D721Med (cell line): Measurements from ENCODE around the gene DMRTB1.

ENCODE experiments used
- DNase-seq: peaks from one replicate; pipeline ENCODE4 v3.0.0; 2011; ENCODE audit warnings: low spot score; ENCODE audit not compliant: insufficient read length
- FAIRE-seq: peaks from 2 replicates; lab custom pipeline; 2011; peaks lifted over from hg19 to GRCh38; lab: Jason Lieb, UNC
- TF ChIP-seq, protein P1 (sequence below): IDR thresholded peaks from 2 replicates; pipeline ENCODE4 v1.5.1; 2012; ENCODE audit warnings: mild to moderate bottlenecking, control low read depth; ENCODE audit not compliant: insufficient read depth; ENCODE audit errors: missing control alignments

DMRTB1 gene

DNA sequence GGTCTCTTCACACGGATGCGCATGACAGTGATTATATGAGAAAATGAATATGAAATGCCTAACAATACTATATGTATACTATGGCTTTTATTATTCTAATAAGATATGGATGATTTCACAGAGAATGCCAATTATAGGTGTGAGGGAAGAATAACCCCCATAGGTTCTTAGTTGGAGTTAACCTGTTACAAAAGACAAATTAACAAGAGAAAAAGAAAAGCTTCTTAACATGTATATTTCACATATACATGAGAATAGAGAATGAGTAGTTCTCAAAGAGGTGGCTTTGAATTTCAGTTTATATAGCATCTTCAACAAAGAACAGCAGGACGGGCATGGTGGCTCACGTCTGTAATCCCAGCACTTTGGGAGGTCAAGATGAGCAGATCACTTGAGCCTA is 24.0 kb upstream of the DMRTB1 start:
- DNase-seq, result no peak
- no peak for FAIRE-seq
- TF ChIP-seq, protein P1, sequence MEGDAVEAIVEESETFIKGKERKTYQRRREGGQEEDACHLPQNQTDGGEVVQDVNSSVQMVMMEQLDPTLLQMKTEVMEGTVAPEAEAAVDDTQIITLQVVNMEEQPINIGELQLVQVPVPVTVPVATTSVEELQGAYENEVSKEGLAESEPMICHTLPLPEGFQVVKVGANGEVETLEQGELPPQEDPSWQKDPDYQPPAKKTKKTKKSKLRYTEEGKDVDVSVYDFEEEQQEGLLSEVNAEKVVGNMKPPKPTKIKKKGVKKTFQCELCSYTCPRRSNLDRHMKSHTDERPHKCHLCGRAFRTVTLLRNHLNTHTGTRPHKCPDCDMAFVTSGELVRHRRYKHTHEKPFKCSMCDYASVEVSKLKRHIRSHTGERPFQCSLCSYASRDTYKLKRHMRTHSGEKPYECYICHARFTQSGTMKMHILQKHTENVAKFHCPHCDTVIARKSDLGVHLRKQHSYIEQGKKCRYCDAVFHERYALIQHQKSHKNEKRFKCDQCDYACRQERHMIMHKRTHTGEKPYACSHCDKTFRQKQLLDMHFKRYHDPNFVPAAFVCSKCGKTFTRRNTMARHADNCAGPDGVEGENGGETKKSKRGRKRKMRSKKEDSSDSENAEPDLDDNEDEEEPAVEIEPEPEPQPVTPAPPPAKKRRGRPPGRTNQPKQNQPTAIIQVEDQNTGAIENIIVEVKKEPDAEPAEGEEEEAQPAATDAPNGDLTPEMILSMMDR, result no peak

GRCh38 chr1:53438427-53439336 is 20.5 kb upstream of the DMRTB1 start:
- no peak for FAIRE-seq
- no peak for DNase-seq
- TF ChIP-seq, protein P1, result no peak

DNA sequence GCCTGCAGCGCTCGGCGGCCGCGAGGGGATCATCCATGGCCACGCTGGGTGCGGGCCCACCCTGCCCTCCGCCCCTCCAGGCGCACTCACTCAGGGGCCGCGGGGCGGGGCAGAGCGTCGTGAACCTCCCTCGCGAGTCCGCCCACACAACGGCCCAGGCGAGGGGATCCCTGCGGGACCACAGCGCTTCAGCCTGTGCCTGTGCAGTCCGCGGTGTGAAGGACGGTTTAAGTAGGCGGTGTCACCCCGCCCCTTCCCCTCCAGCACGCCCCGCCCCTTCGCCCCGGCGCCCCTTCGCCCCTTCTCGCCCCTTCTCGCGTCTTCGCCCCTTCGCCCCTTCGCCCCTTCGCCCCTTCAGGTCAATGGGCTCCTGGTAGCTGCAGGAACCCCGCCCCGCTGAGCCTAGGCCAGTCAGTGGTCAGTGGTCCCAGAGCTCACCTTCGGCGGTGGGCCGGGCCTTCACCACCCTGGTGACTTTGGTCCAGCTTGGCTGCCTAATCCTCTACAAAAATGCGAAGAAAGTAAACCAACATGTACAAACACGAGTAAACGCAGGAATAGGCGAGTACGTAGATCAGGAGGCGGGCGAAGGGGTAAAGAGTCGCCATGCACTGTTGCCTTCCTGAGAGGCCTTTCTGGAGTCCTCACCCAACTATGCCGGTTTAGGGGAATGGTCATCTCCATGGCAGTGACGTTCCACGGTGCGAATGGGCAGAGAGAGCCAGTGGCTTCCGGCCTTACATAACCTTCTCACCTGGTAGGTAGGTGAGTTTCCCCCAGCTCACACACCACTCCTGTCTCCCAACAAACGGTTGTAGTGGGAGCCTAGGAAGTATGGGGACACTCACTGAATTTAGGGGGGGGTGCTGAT is 19.6 kb upstream of the DMRTB1 start:
- DNase-seq, result no peak
- FAIRE-seq, result no peak
- TF ChIP-seq, protein P1, result no peak

DNA sequence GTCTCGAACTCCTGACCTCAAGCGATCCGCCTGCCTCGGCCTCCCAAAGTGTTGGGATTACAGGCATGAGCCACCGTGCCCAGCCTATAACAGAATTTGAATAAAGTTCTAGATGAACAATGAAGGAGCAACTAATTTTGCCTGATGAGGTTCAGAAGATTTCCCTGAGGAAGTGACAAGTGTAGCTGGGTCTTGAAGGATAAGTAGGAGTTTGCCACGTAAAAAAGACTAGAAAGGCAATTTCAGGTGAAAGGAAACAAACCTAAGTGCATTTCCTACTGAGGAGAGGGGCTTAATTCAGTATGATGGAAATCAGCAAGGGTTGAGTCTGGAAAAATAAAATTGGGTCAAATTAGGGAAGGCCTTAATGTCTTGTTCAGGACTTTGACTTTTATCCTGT is 18.6 kb upstream of the DMRTB1 start:
- no peak for FAIRE-seq
- TF ChIP-seq, protein P1, result no peak
- DNase-seq, result no peak

DNA sequence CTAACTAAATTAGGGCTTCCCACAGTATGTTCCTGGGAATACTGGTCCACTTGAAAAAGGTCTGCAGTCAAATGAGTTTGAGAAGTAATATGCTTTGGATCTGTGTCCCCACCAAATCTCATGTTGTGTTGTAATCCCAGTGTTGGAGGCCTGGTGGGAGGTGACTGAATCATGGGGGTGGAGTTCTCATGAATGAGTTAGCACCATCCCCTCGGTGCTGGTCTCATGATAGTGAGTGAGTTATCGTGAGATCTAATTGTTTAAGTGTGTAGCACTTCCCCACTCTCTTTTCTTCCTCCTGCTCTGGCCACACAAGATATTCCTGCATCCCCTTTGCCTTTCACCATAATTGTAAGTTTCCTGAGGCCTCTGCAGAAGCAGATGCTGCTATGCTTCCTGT is 16.9 kb upstream of the DMRTB1 start:
- TF ChIP-seq, protein P1, result no peak
- DNase-seq (no peak), FAIRE-seq (no peak)

- DNase-seq, result no peak
- FAIRE-seq, result no peak
- TF ChIP-seq, protein P1, result no peak
Observed at GRCh38 chr1:53446051-53446450, 13.1 kb upstream of the DMRTB1 start.

DNA sequence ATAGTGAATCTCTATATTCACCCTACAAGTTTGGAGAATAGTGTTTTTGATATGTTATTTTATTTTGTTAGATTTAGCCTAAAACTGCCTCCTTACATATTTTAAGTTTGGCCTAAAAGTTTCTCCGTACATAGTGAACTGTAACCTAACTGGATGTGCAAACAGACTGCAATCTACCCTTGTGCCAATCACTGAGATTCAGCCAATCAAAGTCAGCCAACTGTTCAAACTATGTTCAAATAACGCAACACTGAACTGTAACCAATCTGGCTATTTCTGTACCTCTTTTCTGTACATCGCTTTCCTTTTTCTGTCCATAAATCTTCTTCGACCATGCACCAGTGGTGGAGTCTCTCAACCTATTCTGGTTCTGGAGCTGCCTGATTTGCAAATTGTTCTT is 11.8 kb upstream of the DMRTB1 start:
- no peak for FAIRE-seq
- TF ChIP-seq, protein P1, result no peak
- no peak for DNase-seq
